HepG2 (cell line): ENCODE results near the gene SCART1. TPM values are rescaled to one million over a fixed set of nuclear protein-coding genes. Genes with fewer than 3 reads are reported as not detected.

Experiments used
- FOXO4 ChIP-seq: sonication (generic); formaldehyde crosslinking; conservative IDR thresholded peaks from 2 replicates; pipeline ENCODE4 v1.8.1; 2023; ENCODE audit warnings: missing genetic modification reagents
- GLI4 ChIP-seq: sonication (generic); formaldehyde crosslinking; IDR thresholded peaks from 2 replicates; pipeline ENCODE4 v1.5.1; 2020; ENCODE audit warnings: missing genetic modification reagents, mild to moderate bottlenecking, moderate library complexity, borderline replicate concordance
- SNAPC2 ChIP-seq: sonication (generic); formaldehyde crosslinking; IDR thresholded peaks from 2 replicates; pipeline ENCODE4 v1.8.1; 2022; ENCODE audit warnings: mild to moderate bottlenecking, missing genetic modification reagents
- ZBTB21 ChIP-seq: sonication (generic); formaldehyde crosslinking; IDR thresholded peaks from 2 replicates; pipeline ENCODE4 v1.4.0; 2020; ENCODE audit warnings: missing genetic modification reagents
- ZFP37 ChIP-seq: sonication (generic); formaldehyde crosslinking; IDR thresholded peaks from 2 replicates; pipeline ENCODE4 v1.4.0; 2020; ENCODE audit warnings: missing genetic modification reagents, borderline replicate concordance
- ZFP82 ChIP-seq: sonication (generic); formaldehyde crosslinking; IDR thresholded peaks from 2 replicates; pipeline ENCODE4 v1.5.1; 2020; ENCODE audit warnings: mild to moderate bottlenecking, missing genetic modification reagents, borderline replicate concordance
- ZNF383 ChIP-seq: sonication (generic); formaldehyde crosslinking; IDR thresholded peaks from 2 replicates; pipeline ENCODE4 v1.4.0; 2020; ENCODE audit warnings: missing genetic modification reagents, mild to moderate bottlenecking, borderline replicate concordance
- ZNF703 ChIP-seq: sonication (generic); formaldehyde crosslinking; IDR thresholded peaks from 2 replicates; pipeline ENCODE4 v1.5.1; 2020; ENCODE audit warnings: missing genetic modification reagents, mild to moderate bottlenecking, moderate library complexity, borderline replicate concordance
- polyA plus RNA-seq, 8 experiments: library from polyadenylated mRNA; depleted of rRNA in 3 of 8; stranded (reverse) in 7 of 8; unstranded in 1 of 8; fragments of >200 nt; fragmentation: Illumina TruSeq in 4 of 8; extraction: Trizol in 4 of 8; gene quantifications; 2 replicates each; pipeline versions ENCODE4 v1.2.1 to v1.2.3, GENCODE V29; 2011 to 2016; ENCODE audit warnings: low read depth in 4 of 8, missing spikeins in 1 of 8, mixed read lengths in 1 of 8; ENCODE audit not compliant: insufficient read depth in 1 of 8
- total RNA-seq, 5 experiments: library from RNA; depleted of rRNA; stranded (reverse); fragments of >200 nt; fragmentation: Illumina TruSeq; extraction: Trizol; gene quantifications; 2 replicates each; pipeline ENCODE4 v1.2.3, GENCODE V29; 2016; ENCODE audit warnings: low read depth in 1 of 5
- TF ChIP-seq, protein P1 (sequence below): sonication (generic); formaldehyde crosslinking; IDR thresholded peaks from 2 replicates; pipeline ENCODE4 v1.4.0; 2020; ENCODE audit warnings: missing genetic modification reagents
- TF ChIP-seq, protein P2 (sequence below): sonication (generic); formaldehyde crosslinking; IDR thresholded peaks from 2 replicates; pipeline ENCODE4 v1.4.0; 2020; ENCODE audit warnings: missing genetic modification reagents

The SCART1 gene
- total and polyA plus RNA-seq, 2 of the 13 experiments (the other 11 are each of a cell fraction or from before 2014, with no cell fraction given), result 0.46 to 1.1 TPM

DNA sequence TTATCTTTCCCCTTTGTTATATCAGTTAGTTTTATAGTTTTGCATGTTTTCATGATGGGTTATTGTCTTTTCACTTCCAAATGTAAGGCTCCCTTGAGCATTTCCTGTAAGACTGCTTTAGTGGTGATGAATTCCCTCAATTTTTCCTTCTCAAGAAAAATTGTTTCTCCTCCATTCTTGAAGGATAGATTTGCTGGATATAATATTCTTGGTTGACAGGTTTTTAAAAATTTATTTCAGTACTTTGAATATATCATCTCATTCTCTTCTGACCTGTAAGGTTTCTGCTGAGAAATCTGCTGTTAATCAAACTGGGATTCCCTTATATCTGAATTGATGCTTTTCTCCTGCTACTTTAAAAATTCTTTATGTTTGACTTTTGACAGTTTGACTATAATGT lies 33.3 kb downstream of the SCART1 start (continued):
- TF ChIP-seq, protein P1, sequence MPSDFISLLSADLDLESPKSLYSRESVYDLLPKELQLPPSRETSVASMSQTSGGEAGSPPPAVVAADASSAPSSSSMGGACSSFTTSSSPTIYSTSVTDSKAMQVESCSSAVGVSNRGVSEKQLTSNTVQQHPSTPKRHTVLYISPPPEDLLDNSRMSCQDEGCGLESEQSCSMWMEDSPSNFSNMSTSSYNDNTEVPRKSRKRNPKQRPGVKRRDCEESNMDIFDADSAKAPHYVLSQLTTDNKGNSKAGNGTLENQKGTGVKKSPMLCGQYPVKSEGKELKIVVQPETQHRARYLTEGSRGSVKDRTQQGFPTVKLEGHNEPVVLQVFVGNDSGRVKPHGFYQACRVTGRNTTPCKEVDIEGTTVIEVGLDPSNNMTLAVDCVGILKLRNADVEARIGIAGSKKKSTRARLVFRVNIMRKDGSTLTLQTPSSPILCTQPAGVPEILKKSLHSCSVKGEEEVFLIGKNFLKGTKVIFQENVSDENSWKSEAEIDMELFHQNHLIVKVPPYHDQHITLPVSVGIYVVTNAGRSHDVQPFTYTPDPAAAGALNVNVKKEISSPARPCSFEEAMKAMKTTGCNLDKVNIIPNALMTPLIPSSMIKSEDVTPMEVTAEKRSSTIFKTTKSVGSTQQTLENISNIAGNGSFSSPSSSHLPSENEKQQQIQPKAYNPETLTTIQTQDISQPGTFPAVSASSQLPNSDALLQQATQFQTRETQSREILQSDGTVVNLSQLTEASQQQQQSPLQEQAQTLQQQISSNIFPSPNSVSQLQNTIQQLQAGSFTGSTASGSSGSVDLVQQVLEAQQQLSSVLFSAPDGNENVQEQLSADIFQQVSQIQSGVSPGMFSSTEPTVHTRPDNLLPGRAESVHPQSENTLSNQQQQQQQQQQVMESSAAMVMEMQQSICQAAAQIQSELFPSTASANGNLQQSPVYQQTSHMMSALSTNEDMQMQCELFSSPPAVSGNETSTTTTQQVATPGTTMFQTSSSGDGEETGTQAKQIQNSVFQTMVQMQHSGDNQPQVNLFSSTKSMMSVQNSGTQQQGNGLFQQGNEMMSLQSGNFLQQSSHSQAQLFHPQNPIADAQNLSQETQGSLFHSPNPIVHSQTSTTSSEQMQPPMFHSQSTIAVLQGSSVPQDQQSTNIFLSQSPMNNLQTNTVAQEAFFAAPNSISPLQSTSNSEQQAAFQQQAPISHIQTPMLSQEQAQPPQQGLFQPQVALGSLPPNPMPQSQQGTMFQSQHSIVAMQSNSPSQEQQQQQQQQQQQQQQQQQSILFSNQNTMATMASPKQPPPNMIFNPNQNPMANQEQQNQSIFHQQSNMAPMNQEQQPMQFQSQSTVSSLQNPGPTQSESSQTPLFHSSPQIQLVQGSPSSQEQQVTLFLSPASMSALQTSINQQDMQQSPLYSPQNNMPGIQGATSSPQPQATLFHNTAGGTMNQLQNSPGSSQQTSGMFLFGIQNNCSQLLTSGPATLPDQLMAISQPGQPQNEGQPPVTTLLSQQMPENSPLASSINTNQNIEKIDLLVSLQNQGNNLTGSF (CRISPR knock-in tag), result no peak
- TF ChIP-seq, protein P2, sequence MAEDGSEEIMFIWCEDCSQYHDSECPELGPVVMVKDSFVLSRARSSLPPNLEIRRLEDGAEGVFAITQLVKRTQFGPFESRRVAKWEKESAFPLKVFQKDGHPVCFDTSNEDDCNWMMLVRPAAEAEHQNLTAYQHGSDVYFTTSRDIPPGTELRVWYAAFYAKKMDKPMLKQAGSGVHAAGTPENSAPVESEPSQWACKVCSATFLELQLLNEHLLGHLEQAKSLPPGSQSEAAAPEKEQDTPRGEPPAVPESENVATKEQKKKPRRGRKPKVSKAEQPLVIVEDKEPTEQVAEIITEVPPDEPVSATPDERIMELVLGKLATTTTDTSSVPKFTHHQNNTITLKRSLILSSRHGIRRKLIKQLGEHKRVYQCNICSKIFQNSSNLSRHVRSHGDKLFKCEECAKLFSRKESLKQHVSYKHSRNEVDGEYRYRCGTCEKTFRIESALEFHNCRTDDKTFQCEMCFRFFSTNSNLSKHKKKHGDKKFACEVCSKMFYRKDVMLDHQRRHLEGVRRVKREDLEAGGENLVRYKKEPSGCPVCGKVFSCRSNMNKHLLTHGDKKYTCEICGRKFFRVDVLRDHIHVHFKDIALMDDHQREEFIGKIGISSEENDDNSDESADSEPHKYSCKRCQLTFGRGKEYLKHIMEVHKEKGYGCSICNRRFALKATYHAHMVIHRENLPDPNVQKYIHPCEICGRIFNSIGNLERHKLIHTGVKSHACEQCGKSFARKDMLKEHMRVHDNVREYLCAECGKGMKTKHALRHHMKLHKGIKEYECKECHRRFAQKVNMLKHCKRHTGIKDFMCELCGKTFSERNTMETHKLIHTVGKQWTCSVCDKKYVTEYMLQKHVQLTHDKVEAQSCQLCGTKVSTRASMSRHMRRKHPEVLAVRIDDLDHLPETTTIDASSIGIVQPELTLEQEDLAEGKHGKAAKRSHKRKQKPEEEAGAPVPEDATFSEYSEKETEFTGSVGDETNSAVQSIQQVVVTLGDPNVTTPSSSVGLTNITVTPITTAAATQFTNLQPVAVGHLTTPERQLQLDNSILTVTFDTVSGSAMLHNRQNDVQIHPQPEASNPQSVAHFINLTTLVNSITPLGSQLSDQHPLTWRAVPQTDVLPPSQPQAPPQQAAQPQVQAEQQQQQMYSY (CRISPR knock-in tag), result no peak
- no peak for TF ChIP-seq SNAPC2
- no peak for TF ChIP-seq ZFP37
- no peak for TF ChIP-seq ZFP82 (CRISPR knock-in tag)
- TF ChIP-seq ZNF383 (CRISPR knock-in tag), result no peak
- no peak for TF ChIP-seq FOXO4 (CRISPR knock-in tag)
- TF ChIP-seq GLI4 (CRISPR knock-in tag), result no peak
- no peak for TF ChIP-seq ZBTB21 (CRISPR knock-in tag)
- TF ChIP-seq ZNF703 (CRISPR knock-in tag), result no peak
